Activated B cell treated with CpG ODN at 0.5 μM for 24 hours (primary cell): ENCODE measurements around the gene MARS1. TPM values are rescaled to one million over a fixed set of nuclear protein-coding genes. Genes with fewer than 3 reads are reported as not detected.

Experiments used
- ATAC-seq: fragments of 200-7000 bp; cut with Tn5 transposase; one replicate; pipeline ENCODE4 v1.10.0; 2021; ENCODE audit warnings: low read depth, mild to moderate bottlenecking, moderate library complexity
- CTCF ChIA-PET: fragments of 350-600 bp; sonication (Branson Sonifier 250); formaldehyde crosslinking; loops from one replicate; lab custom pipeline; 2021; ENCODE audit warnings: antibody characterized with exemption; lab: Charles Lee
- POLR2A ChIA-PET: fragments of 350-600 bp; sonication (Branson Sonifier 250); formaldehyde crosslinking; loops from one replicate; lab custom pipeline; 2021; ENCODE audit warnings: antibody characterized with exemption; lab: Charles Lee
- DNase-seq: peaks from one replicate; pipeline ENCODE4 v3.0.0; 2022
- H3K27ac Mint-ChIP-seq: one replicate; pipeline ENCODE4 v1.8.0; 2020; ENCODE audit warnings: mixed read lengths
- H3K27me3 Mint-ChIP-seq: one replicate; pipeline ENCODE4 v1.8.0; 2021; ENCODE audit warnings: mixed read lengths
- H3K36me3 Mint-ChIP-seq: one replicate; pipeline ENCODE4 v1.8.0; 2021; ENCODE audit warnings: low read depth, mixed read lengths
- H3K4me1 Mint-ChIP-seq: one replicate; pipeline ENCODE4 v1.8.0; 2021; ENCODE audit warnings: mixed read lengths
- H3K4me3 Mint-ChIP-seq: one replicate; pipeline ENCODE4 v1.8.0; 2020; ENCODE audit warnings: mild to moderate bottlenecking, mixed read lengths
- H3K9me3 Mint-ChIP-seq: one replicate; pipeline ENCODE4 v1.8.0; 2020; ENCODE audit warnings: mixed read lengths
- CTCF ChIP-seq: fragments of 200-600 bp; IDR thresholded peaks from one replicate; pipeline ENCODE4 v1.8.0; 2022; ENCODE audit warnings: antibody characterized with exemption, mild to moderate bottlenecking
- intact Hi-C: fragments of 100-400 bp; cut with micrococcal nuclease; formaldehyde crosslinking; loops from one replicate; pipeline ENCODE4 v1.15.1; 2024
- total RNA-seq: library from RNA; stranded (reverse); gene quantifications from 2 replicates; pipeline ENCODE4 v1.2.3, GENCODE V29; 2022

The MARS1 gene
- total RNA-seq, 1 donor from 2014 or later: 425 TPM

DNA sequence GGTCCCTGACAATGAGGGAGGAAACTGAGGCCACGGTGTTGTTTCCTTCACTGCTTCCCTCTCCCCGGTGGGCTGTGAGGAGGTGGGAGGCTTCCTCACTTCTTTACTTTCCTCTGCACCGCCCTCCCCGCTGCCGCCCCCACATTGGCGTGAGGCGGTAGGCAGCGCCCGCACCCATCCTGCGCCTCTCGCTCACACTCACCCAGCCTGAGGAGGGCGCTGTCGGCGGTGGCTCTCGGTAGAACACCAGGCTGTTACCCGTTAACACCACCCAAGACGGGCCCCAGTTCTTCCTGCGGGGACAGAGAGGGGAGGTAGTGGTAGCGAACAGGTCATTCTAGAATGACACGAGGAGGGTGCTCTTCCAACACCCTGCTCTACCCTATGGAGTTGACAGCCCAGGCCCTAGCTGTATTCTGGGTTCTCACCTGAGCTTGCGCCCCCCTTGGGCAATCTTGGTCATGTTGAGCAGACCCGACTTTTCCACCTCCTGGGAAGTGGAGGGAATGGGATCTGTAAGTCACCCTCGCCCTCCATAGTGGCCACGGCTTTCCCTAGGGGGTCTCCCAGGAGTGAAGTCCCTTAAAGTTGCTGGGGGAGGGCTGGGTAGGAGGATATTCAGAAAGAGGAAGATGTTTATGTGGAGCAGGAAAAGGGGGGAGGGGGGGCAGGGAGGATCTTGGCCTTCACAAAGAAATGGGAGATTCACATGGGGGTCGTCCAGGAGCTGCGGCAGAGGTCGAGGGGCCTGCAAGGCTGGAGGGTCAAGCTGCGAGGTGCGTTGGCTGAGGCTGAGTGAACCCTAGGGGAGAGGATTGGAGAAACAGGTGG is 11.5 kb upstream of the MARS1 start:
- H3K4me3 Mint-ChIP-seq: peak overlapping the region; percentile 93
- peak overlapping the region; percentile 100 for H3K27ac Mint-ChIP-seq
- no peaks in the 10 kb centered on the region for H3K27me3 Mint-ChIP-seq
- ChIA-PET CTCF (interaction anchor here (1.0 to 7.3 kb wide), 3 partner anchors 10 to 48 kb away, joined by 3 to 74 read pairs (median 7); partner anchors contain the start of gene GLI1), POLR2A (interaction anchor here (0.5 to 8.3 kb wide), 17 partner anchors 10 to 1301 kb away, joined by 3 to 133 read pairs (median 3); partner anchors contain the start of genes DCTN2, DDIT3, GLI1 and INHBE)
- intact Hi-C loops: loop anchor here (1.0 to 5.0 kb wide), 3 partner anchors 145 to 371 kb away; partner anchors contain the start of genes CDK4 and CTDSP2
- H3K36me3 Mint-ChIP-seq: peaks cover 31% of the 10 kb centered on the region
- DNase-seq (peak; percentile 54), ATAC-seq (peak; percentile 38)
- no peak for TF ChIP-seq CTCF
- H3K9me3 Mint-ChIP-seq: no peaks in the 10 kb centered on the region
- peaks cover 80% of the 10 kb centered on the region for H3K4me1 Mint-ChIP-seq

DNA sequence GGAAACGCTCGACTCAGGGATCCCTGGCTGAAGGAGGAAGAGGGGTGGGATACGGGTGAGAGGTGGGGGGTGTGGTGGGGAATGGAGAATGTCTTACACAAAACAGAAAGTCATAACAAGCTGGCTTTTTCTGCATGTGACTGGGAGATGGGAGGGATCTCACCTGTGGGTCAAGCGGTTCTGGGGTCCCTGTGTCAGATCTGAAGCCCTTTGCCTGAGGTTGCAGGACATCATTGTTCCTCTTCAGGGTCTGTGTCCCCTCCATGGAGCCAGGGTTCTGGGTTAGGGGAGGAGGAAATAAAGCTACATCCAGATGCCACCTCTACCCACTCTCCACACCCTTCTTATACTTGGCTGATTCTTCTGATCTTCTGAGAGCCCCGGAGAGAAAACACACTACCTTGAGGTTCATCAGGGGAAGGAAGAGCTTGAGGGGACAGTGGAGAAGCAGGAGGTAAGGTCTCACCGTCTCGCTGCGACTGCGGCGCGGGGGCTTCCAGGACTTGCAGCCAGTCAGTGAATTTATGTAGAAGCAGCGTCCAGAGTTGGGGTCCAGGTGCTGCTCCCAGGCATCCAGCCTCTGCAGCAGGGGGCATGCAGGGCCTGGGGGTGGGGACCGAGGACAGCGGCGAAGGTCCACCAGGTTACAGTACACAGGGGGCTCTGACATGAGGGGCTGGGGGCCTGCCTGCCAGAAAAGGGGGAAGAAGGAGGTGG is 10.7 kb upstream of the MARS1 start:
- H3K27me3 Mint-ChIP-seq: no peaks in the 10 kb centered on the region
- H3K9me3 Mint-ChIP-seq: no peaks in the 10 kb centered on the region
- POLR2A ChIA-PET: interaction anchor here (0.5 to 8.3 kb wide), 21 partner anchors 10 to 1463 kb away, joined by 3 to 133 read pairs (median 4); partner anchors contain the start of genes DCTN2, DDIT3, GLI1 and INHBE
- intact Hi-C loops: loop anchor here (1.0 to 5.0 kb wide), 4 partner anchors 15 to 370 kb away; partner anchors contain the start of genes CDK4 and CTDSP2
- H3K27ac Mint-ChIP-seq: peak overlapping the region; percentile 100
- no peak for ATAC-seq
- no peak for DNase-seq
- CTCF ChIA-PET: interaction anchor here (0.6 to 7.3 kb wide), 5 partner anchors 9 to 837 kb away, joined by 3 to 74 read pairs (median 3); partner anchors contain the start of gene GLI1
- TF ChIP-seq CTCF: no peak
- peaks cover 86% of the 10 kb centered on the region for H3K4me1 Mint-ChIP-seq
- H3K4me3 Mint-ChIP-seq: peak overlapping the region; percentile 93
- H3K36me3 Mint-ChIP-seq: peaks cover 24% of the 10 kb centered on the region

DNA sequence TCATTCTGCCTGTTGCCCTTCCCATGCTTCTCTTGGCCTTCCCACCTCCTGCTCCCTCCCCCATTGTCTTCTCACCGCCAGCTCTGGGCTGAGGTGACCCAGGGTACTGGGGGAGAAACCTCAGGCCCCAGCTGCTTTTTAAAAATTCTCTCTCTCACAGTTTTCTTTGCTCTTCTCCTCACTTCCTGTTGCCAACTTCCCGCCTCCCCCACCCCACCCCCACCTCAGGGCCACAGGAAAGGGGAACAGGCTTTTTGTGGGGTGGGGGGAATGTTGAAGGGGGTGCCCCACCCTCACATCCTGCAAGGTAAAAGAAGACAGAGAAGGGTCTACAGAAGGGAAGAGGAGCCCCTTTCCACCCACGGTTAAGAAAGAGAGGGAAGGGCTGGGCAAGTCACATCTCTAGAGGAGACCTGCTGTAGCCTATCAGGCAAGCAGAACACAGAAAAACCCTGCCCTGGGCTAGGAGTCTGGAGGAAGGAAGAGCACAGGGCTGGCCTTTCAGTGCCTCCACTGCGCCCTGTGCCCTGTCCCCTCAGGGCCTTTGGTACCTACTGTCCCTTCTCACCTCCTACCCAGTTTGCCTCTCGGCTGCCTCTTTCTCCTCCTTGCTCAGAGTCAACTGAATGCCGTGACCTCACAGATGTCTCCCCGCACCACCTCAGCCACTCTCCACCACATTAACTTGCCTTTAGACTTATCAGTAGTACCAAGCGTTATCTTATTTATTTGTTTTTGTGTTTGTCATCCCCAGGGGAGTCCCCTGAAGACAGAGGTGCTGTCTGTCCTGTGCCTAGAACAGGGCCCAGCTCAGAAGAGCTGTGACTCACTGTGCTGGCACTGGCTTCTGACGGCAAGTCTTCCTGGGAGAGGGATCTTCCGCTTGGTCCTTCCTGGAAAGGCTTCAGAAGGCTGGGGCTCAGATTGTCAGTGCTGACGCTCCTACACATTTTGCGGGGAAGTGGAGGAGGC is 9.9 kb upstream of the MARS1 start:
- H3K27me3 Mint-ChIP-seq: no peaks in the 10 kb centered on the region
- ATAC-seq (peak; percentile 53), DNase-seq (peak; percentile 43)
- intact Hi-C loops: loop anchor here (1.0 to 5.0 kb wide), 3 partner anchors 16 to 369 kb away; partner anchors contain the start of genes CDK4 and CTDSP2
- no peak for TF ChIP-seq CTCF
- H3K36me3 Mint-ChIP-seq: peaks cover 16% of the 10 kb centered on the region
- H3K4me1 Mint-ChIP-seq: peaks cover 82% of the 10 kb centered on the region
- H3K27ac Mint-ChIP-seq: peak overlapping the region; percentile 100
- H3K9me3 Mint-ChIP-seq: no peaks in the 10 kb centered on the region
- ChIA-PET POLR2A (interaction anchor here (0.6 to 8.3 kb wide), 20 partner anchors 9 to 1471 kb away, joined by 3 to 133 read pairs (median 4); partner anchors contain the start of genes DCTN2, DDIT3, GLI1 and INHBE), CTCF (interaction anchor here (0.6 to 7.3 kb wide), 5 partner anchors 8 to 838 kb away, joined by 3 to 74 read pairs (median 3); partner anchors contain the start of gene GLI1)
- H3K4me3 Mint-ChIP-seq: peak overlapping the region; percentile 93

GRCh38 chr12:57479043-57479375 is 8.9 kb upstream of the MARS1 start:
- no peaks in the 10 kb centered on the region for H3K9me3 Mint-ChIP-seq
- peaks cover 83% of the 10 kb centered on the region for H3K4me1 Mint-ChIP-seq

More at GRCh38 chr12:57479043-57479375, 8.9 kb upstream of the MARS1 start:
- ATAC-seq (no peak), DNase-seq (no peak)
- peaks cover 10% of the 10 kb centered on the region for H3K36me3 Mint-ChIP-seq
- no peaks in the 10 kb centered on the region for H3K27me3 Mint-ChIP-seq
- ChIA-PET POLR2A (interaction anchor here (0.6 to 8.3 kb wide), 4 partner anchors 18 to 1472 kb away, joined by 3 to 133 read pairs (median 4); partner anchors contain the start of genes GLI1 and STAT6), CTCF (interaction anchor here (0.7 to 7.3 kb wide), 3 partner anchors 18 to 282 kb away, joined by 3 to 74 read pairs (median 3); partner anchors contain the start of gene GLI1)
- H3K27ac Mint-ChIP-seq: peak overlapping the region; percentile 100
- intact Hi-C loops: loop anchor here (1.0 to 5.0 kb wide), 4 partner anchors 8 to 368 kb away; partner anchors contain the start of genes CDK4, CTDSP2 and DDIT3
- TF ChIP-seq CTCF: no peak
- H3K4me3 Mint-ChIP-seq: peak overlapping the region; percentile 93
